HCT116 (cell line): ENCODE data around the gene POLA2. TPM values are rescaled to one million over a fixed set of nuclear protein-coding genes. Genes with fewer than 3 reads are reported as not detected.

Experiments used
- ATAC-seq: fragments of 200-7000 bp; cut with Tn5 transposase; 2 replicates; pipeline ENCODE4 v1.9.1; 2020; ENCODE audit warnings: mild to moderate bottlenecking, moderate library complexity
- BruUV-seq: library from RNA; stranded (reverse); fragments of 400-500 nt; replicated peaks from 2 replicates; lab custom pipeline; 2021; lab: Mats Ljungman, UMichigan
- CTCF ChIA-PET: fragments of 300-600 bp; sonication (Branson Sonifier 250); formaldehyde crosslinking; loops from one replicate; lab custom pipeline; 2021; ENCODE audit warnings: antibody characterized with exemption; lab: Charles Lee
- POLR2A ChIA-PET: fragments of 300-600, 350-600 bp; sonication (Branson Sonifier 250); formaldehyde crosslinking; loops from one replicate; lab custom pipeline; 2021; ENCODE audit warnings: antibody characterized with exemption; lab: Charles Lee
- RAD21 ChIA-PET, 2 experiments: fragments of 300-600 bp; sonication (Branson Sonifier 250); formaldehyde crosslinking; loops; one replicate each; lab custom pipeline; 2023; ENCODE audit warnings: low total read pairs in 2 of 2; ENCODE audit not compliant: uncharacterized antibody in 2 of 2, unreplicated experiment in 2 of 2, low non-redundant PET in 1 of 2; lab: Charles Lee
- DNase-seq: peaks from one replicate; pipeline ENCODE4 v3.0.0-alpha.2; 2010; ENCODE audit warnings: low read depth, low spot score
- H2AFZ ChIP-seq: fragments of 200-600 bp; shearing (Covaris generic), sonication (generic); 2 replicates; pipeline ENCODE4 v1.6.1; 2017; ENCODE audit warnings: low read depth, mixed run types, mixed read lengths, antibody characterized with exemption, low read length; ENCODE audit not compliant: poor library complexity, severe bottlenecking
- H3K27ac ChIP-seq: 2 replicates; pipeline ENCODE4 v1.5.1; 2012; ENCODE audit warnings: low read depth, low read length
- H3K27me3 ChIP-seq: fragments of 200-600 bp; sonication (generic); 2 replicates; pipeline ENCODE4 v1.6.1; 2016; ENCODE audit warnings: mixed run types, low read length, mixed read lengths; ENCODE audit not compliant: insufficient read depth
- H3K36me3 ChIP-seq, 2 experiments: fragments of 200-500 bp in 1 of 2; fragments of 200-600 bp in 1 of 2; sonication (Bioruptor generic) in 1 of 2; sonication (generic) in 1 of 2; 2 replicates each; pipeline versions ENCODE4 v1.5.1 to v1.6.1; 2014 to 2016; ENCODE audit warnings: low read length in 2 of 2, inconsistent platforms in 1 of 2, mixed read lengths in 1 of 2, mixed run types in 1 of 2; ENCODE audit not compliant: insufficient read depth in 2 of 2, control insufficient read depth in 1 of 2
- H3K4me1 ChIP-seq, 2 experiments: fragments of 200-600 bp in 1 of 2; sonication (generic) in 1 of 2; 2 replicates each; pipeline versions ENCODE4 v1.5.1 to v1.6.1; 2012 to 2017; ENCODE audit warnings: low read length in 2 of 2, inconsistent platforms in 1 of 2, mild to moderate bottlenecking in 1 of 2, mixed read lengths in 1 of 2, mixed run types in 1 of 2, moderate library complexity in 1 of 2; ENCODE audit not compliant: insufficient read depth in 2 of 2, control insufficient read depth in 1 of 2
- H3K4me2 ChIP-seq: fragments of 200-600 bp; sonication (generic); 2 replicates; pipeline ENCODE4 v1.6.1; 2017; ENCODE audit warnings: mixed run types, low read length, mixed read lengths
- H3K4me3 ChIP-seq, 2 experiments: fragments of 200-600 bp in 1 of 2; sonication (generic) in 1 of 2; replicated peaks in 1 of 2; 2 replicates each; pipeline ENCODE4 v1.5.1; 2011 to 2016; ENCODE audit warnings: low read length in 2 of 2, control low read depth in 1 of 2, low read depth in 1 of 2, mild to moderate bottlenecking in 1 of 2, mixed read lengths in 1 of 2, mixed run types in 1 of 2
- H3K79me2 ChIP-seq: fragments of 200-600 bp; sonication (generic); 2 replicates; pipeline ENCODE4 v1.6.1; 2017; ENCODE audit warnings: mild to moderate bottlenecking, mixed run types, low read length, moderate library complexity, mixed read lengths; ENCODE audit not compliant: insufficient read depth
- H3K9ac ChIP-seq: fragments of 200-600 bp; sonication (generic); 2 replicates; pipeline ENCODE4 v1.6.1; 2016; ENCODE audit warnings: low read length, mixed read lengths
- H3K9me2 ChIP-seq: fragments of 200-600 bp; sonication (generic), shearing (Covaris generic); 2 replicates; pipeline ENCODE4 v1.6.1; 2017; ENCODE audit warnings: mixed run types, mild to moderate bottlenecking, moderate library complexity; ENCODE audit not compliant: insufficient read depth
- H3K9me3 ChIP-seq, 2 experiments: fragments of 200-500 bp in 1 of 2; fragments of 200-600 bp in 1 of 2; sonication (Bioruptor generic) in 1 of 2; sonication (generic) in 1 of 2; 2 replicates each; pipeline ENCODE4 v1.6.1; 2014 to 2017; ENCODE audit warnings: low read length in 2 of 2, mixed read lengths in 2 of 2, inconsistent platforms in 1 of 2, low read depth in 1 of 2, mild to moderate bottlenecking in 1 of 2, mixed run types in 1 of 2, moderate library complexity in 1 of 2; ENCODE audit not compliant: control insufficient read depth in 1 of 2, insufficient read depth in 1 of 2
- H4K20me1 ChIP-seq: fragments of 200-600 bp; sonication (generic), shearing (Covaris generic); 2 replicates; pipeline ENCODE4 v1.6.1; 2017; ENCODE audit warnings: mixed run types, mild to moderate bottlenecking, moderate library complexity; ENCODE audit not compliant: insufficient read depth
- CBX3 ChIP-seq: IDR thresholded peaks from 2 replicates; pipeline ENCODE4 v1.6.1; 2012; ENCODE audit warnings: low read depth
- EGR1 ChIP-seq: IDR thresholded peaks from 2 replicates; pipeline ENCODE4 v1.6.1; 2012; ENCODE audit warnings: low read depth
- EZH2 ChIP-seq: fragments of 200-600 bp; sonication (generic); IDR thresholded peaks from 2 replicates; pipeline ENCODE4 v1.6.1; 2017; ENCODE audit warnings: antibody characterized with exemption, mixed run types
- EZH2phosphoT487 ChIP-seq: fragments of 200-600 bp; IDR thresholded peaks from 2 replicates; pipeline ENCODE4 v1.6.1; 2018; ENCODE audit warnings: antibody characterized with exemption, borderline replicate concordance
- JUND ChIP-seq: IDR thresholded peaks from 2 replicates; pipeline ENCODE4 v1.6.1; 2012
- MAX ChIP-seq: IDR thresholded peaks from 2 replicates; pipeline ENCODE4 v1.6.1; 2012
- POLR2A ChIP-seq: IDR thresholded peaks from 2 replicates; pipeline ENCODE4 v1.7.0; 2011; ENCODE audit warnings: borderline replicate concordance; ENCODE audit not compliant: insufficient read depth, insufficient read length; ENCODE audit errors: extremely low read depth
- RAD21 ChIP-seq: IDR thresholded peaks from 2 replicates; pipeline ENCODE4 v1.6.1; 2012; ENCODE audit warnings: low read depth, mild to moderate bottlenecking
- SIN3A ChIP-seq: IDR thresholded peaks from 2 replicates; pipeline ENCODE4 v1.6.1; 2012; ENCODE audit warnings: low read depth
- SP1 ChIP-seq: IDR thresholded peaks from 2 replicates; pipeline ENCODE4 v1.6.1; 2012; ENCODE audit warnings: low read depth
- SRF ChIP-seq: IDR thresholded peaks from 2 replicates; pipeline ENCODE4 v1.6.1; 2012; ENCODE audit warnings: low read depth
- YY1 ChIP-seq: IDR thresholded peaks from 2 replicates; pipeline ENCODE4 v1.6.1; 2011; ENCODE audit warnings: low read length, low read depth, moderate library complexity, mild to moderate bottlenecking; ENCODE audit not compliant: insufficient replicate concordance; ENCODE audit errors: extremely low read depth
- ZFX ChIP-seq: fragments of 450-650 bp; IDR thresholded peaks from 2 replicates; pipeline ENCODE4 v1.6.1; 2017
- intact Hi-C: fragments of 100-400 bp; cut with micrococcal nuclease; formaldehyde crosslinking; loops from 2 replicates; pipeline ENCODE4 v1.10.0; 2022
- total RNA-seq: library from RNA; stranded (reverse); gene quantifications from one replicate; pipeline ENCODE4 v1.2.1, GENCODE V29; 2021; ENCODE audit not compliant: unreplicated experiment
- TF ChIP-seq, protein P1 (sequence below): IDR thresholded peaks from 2 replicates; pipeline ENCODE4 v1.6.1; 2012

POLA2 gene
- total RNA-seq, 1 experiment from 2014 or later, result 20.0 TPM

- H3K4me2 ChIP-seq, result no peak overlapping the region
- no peak overlapping the region for H3K9ac ChIP-seq
- no peaks in the 10 kb centered on the region for H4K20me1 ChIP-seq
- TF ChIP-seq YY1 (no peak), ZFX (no peak), SRF (no peak), RAD21 (no peak), EZH2 (no peak), SP1 (no peak), SIN3A (no peak), EZH2phosphoT487 (no peak), MAX (no peak), EGR1 (no peak), JUND (no peak), POLR2A (no peak), CBX3 (no peak)
- TF ChIP-seq, protein P1, sequence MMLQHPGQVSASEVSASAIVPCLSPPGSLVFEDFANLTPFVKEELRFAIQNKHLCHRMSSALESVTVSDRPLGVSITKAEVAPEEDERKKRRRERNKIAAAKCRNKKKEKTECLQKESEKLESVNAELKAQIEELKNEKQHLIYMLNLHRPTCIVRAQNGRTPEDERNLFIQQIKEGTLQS, result no peak
- CTCF ChIA-PET, result no interaction called here
- H3K27me3 ChIP-seq, result no peaks in the 10 kb centered on the region
- H3K9me2 ChIP-seq, result no peaks in the 10 kb centered on the region
- no peak overlapping the region for H2AFZ ChIP-seq
- no peaks in the 10 kb centered on the region; a peak in 1 of 4 replicates for H3K36me3 ChIP-seq
- DNase-seq, result no peak
- RAD21 ChIA-PET, result interaction anchor here in 1 of 2 experiments (0.5 kb wide), 1 partner anchor 31 kb away, joined by 3 read pairs; no protein-coding TSS in a partner anchor
- no peaks in the 10 kb centered on the region for H3K9me3 ChIP-seq
- H3K4me1 ChIP-seq, result peaks cover 0 to 21% of the 10 kb centered on the region in 2 experiments; a peak in 2 of 4 replicates
- ATAC-seq, result no peak
- intact Hi-C loops, result no loop called here
- no peak overlapping the region for H3K4me3 ChIP-seq
- POLR2A ChIA-PET, result no interaction called here
- no peaks in the 10 kb centered on the region for H3K79me2 ChIP-seq
- no TSS peak for BruUV-seq
- no peak overlapping the region for H3K27ac ChIP-seq
These were observed 43.9 kb downstream of the POLA2 start for GRCh38 chr11:65305501-65306268.
